WTC11 (cell line): ENCODE results near the gene SERPINF2. TPM values are rescaled to one million over a fixed set of nuclear protein-coding genes. Genes with fewer than 3 reads are reported as not detected.

Experiments used
- ATAC-seq: fragments of 200-7000 bp; cut with Tn5 transposase; 2 replicates; pipeline ENCODE4 v1.10.0; 2021; ENCODE audit warnings: mild to moderate bottlenecking, moderate library complexity
- CTCF ChIA-PET: fragments of 300-600 bp; sonication (Branson Sonifier 250); formaldehyde crosslinking; loops from one replicate; lab custom pipeline; 2021; ENCODE audit warnings: antibody characterized with exemption; lab: Charles Lee
- POLR2A ChIA-PET: fragments of 350-600 bp; sonication (Branson Sonifier 250); formaldehyde crosslinking; loops from one replicate; lab custom pipeline; 2021; ENCODE audit warnings: antibody characterized with exemption; lab: Charles Lee
- DNase-seq: peaks from one replicate; pipeline ENCODE4 v3.0.0; 2021; ENCODE audit warnings: low spot score
- H3K27ac Mint-ChIP-seq: 2 replicates; pipeline ENCODE4 v1.8.0; 2021; ENCODE audit warnings: mixed read lengths
- H3K27me3 Mint-ChIP-seq: 2 replicates; pipeline ENCODE4 v1.8.0; 2021; ENCODE audit warnings: low read depth, mild to moderate bottlenecking, moderate library complexity, mixed read lengths
- H3K36me3 Mint-ChIP-seq: 2 replicates; pipeline ENCODE4 v1.8.0; 2021; ENCODE audit warnings: mixed read lengths
- H3K4me1 Mint-ChIP-seq: 2 replicates; pipeline ENCODE4 v1.8.0; 2022; ENCODE audit warnings: mixed read lengths
- H3K4me3 Mint-ChIP-seq: 2 replicates; pipeline ENCODE4 v1.8.0; 2021; ENCODE audit warnings: mild to moderate bottlenecking, moderate library complexity, mixed read lengths
- H3K9me3 Mint-ChIP-seq: 2 replicates; pipeline ENCODE4 v1.8.0; 2021; ENCODE audit warnings: mixed read lengths
- AFF4 ChIP-seq: sonication (generic); formaldehyde crosslinking; IDR thresholded peaks from 2 replicates; pipeline ENCODE4 v1.8.1; 2023; ENCODE audit warnings: mild to moderate bottlenecking, missing genetic modification reagents, borderline replicate concordance
- ATF2 ChIP-seq: sonication (generic); formaldehyde crosslinking; IDR thresholded peaks from 2 replicates; pipeline ENCODE4 v1.8.1; 2022; ENCODE audit warnings: low read depth, missing genetic modification reagents, borderline replicate concordance
- ATF6 ChIP-seq: sonication (generic); formaldehyde crosslinking; IDR thresholded peaks from 2 replicates; pipeline ENCODE4 v1.8.1; 2023; ENCODE audit warnings: mild to moderate bottlenecking, missing genetic modification reagents
- CREM ChIP-seq: sonication (generic); formaldehyde crosslinking; IDR thresholded peaks from 2 replicates; pipeline ENCODE4 v1.8.1; 2022; ENCODE audit warnings: mild to moderate bottlenecking, missing genetic modification reagents, moderate library complexity
- GABPB1 ChIP-seq: sonication (generic); formaldehyde crosslinking; IDR thresholded peaks from 2 replicates; pipeline ENCODE4 v1.8.1; 2023; ENCODE audit warnings: mild to moderate bottlenecking, missing genetic modification reagents
- GTF2I ChIP-seq: fragments of 250-450 bp; sonication (Bioruptor Pico); conservative IDR thresholded peaks from 2 replicates; pipeline ENCODE4 v1.4.0; 2021; ENCODE audit warnings: mild to moderate bottlenecking
- MAX ChIP-seq: sonication (generic); formaldehyde crosslinking; IDR thresholded peaks from 2 replicates; pipeline ENCODE4 v1.8.0; 2022; ENCODE audit warnings: mild to moderate bottlenecking, missing genetic modification reagents
- NFYB ChIP-seq: sonication (generic); formaldehyde crosslinking; conservative IDR thresholded peaks from 2 replicates; pipeline ENCODE4 v1.8.0; 2022; ENCODE audit warnings: low read depth, missing genetic modification reagents
- RORB ChIP-seq: fragments of 250-450 bp; sonication (Bioruptor Pico); IDR thresholded peaks from 2 replicates; pipeline ENCODE4 v1.9.0; 2021; ENCODE audit warnings: mild to moderate bottlenecking
- SMAD4 ChIP-seq: sonication (generic); formaldehyde crosslinking; IDR thresholded peaks from 2 replicates; pipeline ENCODE4 v1.8.0; 2022; ENCODE audit warnings: mild to moderate bottlenecking, missing genetic modification reagents
- TEAD1 ChIP-seq: sonication (generic); formaldehyde crosslinking; IDR thresholded peaks from 2 replicates; pipeline ENCODE4 v1.8.0; 2022; ENCODE audit warnings: mild to moderate bottlenecking, missing genetic modification reagents
- ZNF219 ChIP-seq: sonication (generic); formaldehyde crosslinking; IDR thresholded peaks from 2 replicates; pipeline ENCODE4 v1.8.0; 2023; ENCODE audit warnings: missing genetic modification reagents, mild to moderate bottlenecking, borderline replicate concordance
- ZNF232 ChIP-seq: sonication (generic); formaldehyde crosslinking; IDR thresholded peaks from 2 replicates; pipeline ENCODE4 v1.8.0; 2022; ENCODE audit warnings: mild to moderate bottlenecking, missing genetic modification reagents
- ZNF317 ChIP-seq: sonication (generic); formaldehyde crosslinking; IDR thresholded peaks from 2 replicates; pipeline ENCODE4 v1.8.1; 2023; ENCODE audit warnings: low read depth, mild to moderate bottlenecking, moderate library complexity, missing genetic modification reagents, borderline replicate concordance
- ZNF396 ChIP-seq: fragments of 250-450 bp; sonication (Bioruptor Pico); IDR thresholded peaks from 2 replicates; pipeline ENCODE4 v1.8.0; 2021; ENCODE audit warnings: mild to moderate bottlenecking, moderate library complexity, borderline replicate concordance
- ZNF512 ChIP-seq: sonication (generic); formaldehyde crosslinking; IDR thresholded peaks from 2 replicates; pipeline ENCODE4 v1.8.1; 2022; ENCODE audit warnings: missing genetic modification reagents, borderline replicate concordance
- ZSCAN18 ChIP-seq: fragments of 250-450 bp; sonication (Bioruptor Pico); IDR thresholded peaks from 2 replicates; pipeline ENCODE4 v2.1.2; 2022; ENCODE audit warnings: mild to moderate bottlenecking, moderate library complexity
- total RNA-seq: library from RNA; stranded (reverse); gene quantifications from 3 replicates; pipeline ENCODE4 v1.2.3, GENCODE V29; 2021
- TF ChIP-seq, protein P1 (sequence below): sonication (generic); formaldehyde crosslinking; conservative IDR thresholded peaks from 2 replicates; pipeline ENCODE4 v1.8.1; 2022; ENCODE audit warnings: mild to moderate bottlenecking, missing genetic modification reagents
- TF ChIP-seq, protein P2 (sequence below): sonication (generic); formaldehyde crosslinking; IDR thresholded peaks from 2 replicates; pipeline ENCODE4 v1.8.1; 2022; ENCODE audit warnings: mild to moderate bottlenecking, missing genetic modification reagents, moderate library complexity, borderline replicate concordance

Gene SERPINF2
- total RNA-seq, 1 experiment from 2014 or later = 1.6 TPM

DNA sequence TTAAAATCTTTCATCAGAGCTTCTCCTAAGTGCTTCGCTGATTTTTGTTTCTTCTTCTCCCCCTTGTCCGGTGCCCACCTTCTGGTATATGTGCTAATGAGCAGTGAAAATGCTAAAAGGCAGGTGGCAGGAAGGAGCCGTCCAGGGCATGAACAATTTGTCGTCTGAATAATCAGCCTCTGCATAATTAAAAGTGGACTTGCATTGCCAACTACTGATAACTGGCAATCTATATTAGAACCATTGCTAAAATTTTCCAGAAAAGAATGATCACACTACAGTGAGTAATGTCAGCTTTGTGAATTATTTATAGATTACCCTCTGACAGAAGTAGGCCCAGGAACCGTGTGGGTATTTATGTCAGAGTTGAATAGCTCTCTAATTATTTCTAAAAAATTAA, 47.3 kb downstream of the SERPINF2 start:
- Mint-ChIP-seq H3K9me3 (no peaks in the 10 kb centered on the region), H3K27me3 (no peaks in the 10 kb centered on the region), H3K27ac (no peak overlapping the region), H3K4me3 (no peak overlapping the region), H3K36me3 (peaks cover 28% of the 10 kb centered on the region), H3K4me1 (no peaks in the 10 kb centered on the region)
- no peak for ATAC-seq
- TF ChIP-seq SMAD4 = no peak
- no peak for TF ChIP-seq ATF2 (CRISPR knock-in tag)
- no peak for TF ChIP-seq NFYB (CRISPR knock-in tag)
- TF ChIP-seq, protein P1, sequence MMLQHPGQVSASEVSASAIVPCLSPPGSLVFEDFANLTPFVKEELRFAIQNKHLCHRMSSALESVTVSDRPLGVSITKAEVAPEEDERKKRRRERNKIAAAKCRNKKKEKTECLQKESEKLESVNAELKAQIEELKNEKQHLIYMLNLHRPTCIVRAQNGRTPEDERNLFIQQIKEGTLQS (CRISPR knock-in tag) = no peak
- TF ChIP-seq ATF6 (CRISPR knock-in tag) = no peak
- TF ChIP-seq, protein P2, sequence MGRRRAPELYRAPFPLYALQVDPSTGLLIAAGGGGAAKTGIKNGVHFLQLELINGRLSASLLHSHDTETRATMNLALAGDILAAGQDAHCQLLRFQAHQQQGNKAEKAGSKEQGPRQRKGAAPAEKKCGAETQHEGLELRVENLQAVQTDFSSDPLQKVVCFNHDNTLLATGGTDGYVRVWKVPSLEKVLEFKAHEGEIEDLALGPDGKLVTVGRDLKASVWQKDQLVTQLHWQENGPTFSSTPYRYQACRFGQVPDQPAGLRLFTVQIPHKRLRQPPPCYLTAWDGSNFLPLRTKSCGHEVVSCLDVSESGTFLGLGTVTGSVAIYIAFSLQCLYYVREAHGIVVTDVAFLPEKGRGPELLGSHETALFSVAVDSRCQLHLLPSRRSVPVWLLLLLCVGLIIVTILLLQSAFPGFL (CRISPR knock-in tag) = no peak
- TF ChIP-seq RORB (CRISPR knock-in tag) = no peak
- DNase-seq = no peak
- ChIA-PET POLR2A (no interaction called here), CTCF (interaction anchor here (0.6 kb wide), 1 partner anchor 120 kb away, joined by 3 read pairs; no protein-coding TSS in a partner anchor)

- Mint-ChIP-seq H3K4me3 (no peak overlapping the region), H3K4me1 (no peaks in the 10 kb centered on the region), H3K9me3 (no peaks in the 10 kb centered on the region), H3K27me3 (no peaks in the 10 kb centered on the region), H3K36me3 (peaks cover 12% of the 10 kb centered on the region), H3K27ac (peak overlapping the region; percentile 68; the same call in 1 of the 2 replicates)
- ChIA-PET POLR2A (interaction anchor here (1.0 kb wide), 1 partner anchor 76 kb away, joined by 3 read pairs; no protein-coding TSS in a partner anchor), CTCF (interaction anchor here (1.0 to 1.5 kb wide), 3 partner anchors 9 to 79 kb away, joined by 4 to 6 read pairs (median 4); no protein-coding TSS in a partner anchor)
- DNase-seq (no peak), ATAC-seq (no peak)
- TF ChIP-seq ZNF317 (no peak), ZNF396 (CRISPR knock-in tag) (no peak), ZNF512 (no peak), ZNF232 (no peak), TEAD1 (CRISPR knock-in tag) (no peak), MAX (no peak), GABPB1 (no peak), ZSCAN18 (CRISPR knock-in tag) (no peak), CREM (no peak), GTF2I (CRISPR knock-in tag) (no peak), AFF4 (CRISPR knock-in tag) (no peak), ZNF219 (CRISPR knock-in tag) (no peak)
Measured at GRCh38 chr17:1792495-1793446, 50.1 kb downstream of the SERPINF2 start.
